T-helper 9 cell (primary cell): ENCODE data around the gene ANKRD36C.
"Not testable (repeated sequence)": the region's sequence is repeated elsewhere in the genome, so short reads cannot be mapped to it uniquely, and the experiment has no call there.

ENCODE experiments used
- DNase-seq: peaks from one replicate; pipeline ENCODE4 v3.0.0-alpha.2; 2020

Gene ANKRD36C

GRCh38 chr2:96006248-96006647, 14.6 kb upstream of the ANKRD36C start:
- not testable (repeated sequence) for DNase-seq

DNA sequence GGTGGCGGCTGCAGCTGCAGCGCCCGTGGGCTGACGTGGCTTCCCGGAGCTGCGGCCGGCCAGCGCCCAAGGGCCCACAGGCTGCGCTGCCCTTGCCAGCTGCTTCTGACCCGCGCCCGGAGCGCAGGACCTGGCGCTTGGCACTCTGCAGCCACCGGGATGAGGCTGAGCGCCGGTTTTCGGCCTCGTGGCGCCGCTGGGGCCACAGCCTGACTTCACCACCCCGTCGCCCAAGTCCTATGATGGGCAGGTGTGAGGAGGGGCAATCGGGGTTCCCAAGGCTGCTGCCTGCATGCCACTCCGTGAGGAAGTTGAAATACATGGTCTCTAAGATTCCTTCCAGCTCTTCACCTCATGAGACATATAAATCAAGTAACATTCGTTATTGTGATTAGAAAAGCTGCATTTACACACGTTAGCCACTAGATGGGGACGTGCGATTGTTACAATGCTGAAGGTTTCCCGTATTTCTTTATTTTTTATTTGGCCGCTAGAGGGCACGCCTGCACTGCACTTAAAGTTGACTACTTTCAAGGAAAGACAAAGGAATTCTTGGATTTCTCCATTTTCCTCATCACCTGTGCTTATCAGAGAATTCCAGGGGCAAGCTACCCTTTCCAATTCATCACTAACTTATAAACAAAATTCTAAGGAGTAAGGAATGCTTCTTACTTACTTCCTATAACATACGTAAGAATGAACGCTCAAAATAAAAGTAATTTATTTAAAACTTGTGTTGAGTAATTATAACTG, 1.1 kb upstream of the ANKRD36C start:
- peak; percentile 34 for DNase-seq

DNA sequence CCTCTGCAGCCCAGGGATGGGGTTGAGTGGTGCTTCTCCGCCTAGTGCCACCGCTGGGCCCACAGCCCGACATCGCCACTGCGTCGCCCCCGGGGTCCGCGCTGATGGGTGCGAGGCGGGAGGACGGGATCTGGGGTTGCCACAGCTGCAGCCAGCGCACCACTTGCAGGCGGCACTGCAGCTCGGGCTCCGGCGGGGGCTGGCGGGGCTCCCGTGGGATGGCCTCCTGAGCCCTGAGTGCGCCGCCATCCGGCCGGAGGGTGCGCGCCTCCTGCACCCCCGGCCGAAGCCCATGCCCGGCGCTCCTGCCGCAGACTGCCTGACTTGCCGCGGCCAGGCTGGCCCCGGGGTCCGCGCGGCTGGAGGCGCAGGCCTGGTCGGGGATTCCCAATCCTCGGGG, 478 bp upstream of the ANKRD36C start:
- not testable (repeated sequence) for DNase-seq

GRCh38 chr2:95990884-95991283, 740 bp downstream of the ANKRD36C start:
- not testable (repeated sequence) for DNase-seq

DNA sequence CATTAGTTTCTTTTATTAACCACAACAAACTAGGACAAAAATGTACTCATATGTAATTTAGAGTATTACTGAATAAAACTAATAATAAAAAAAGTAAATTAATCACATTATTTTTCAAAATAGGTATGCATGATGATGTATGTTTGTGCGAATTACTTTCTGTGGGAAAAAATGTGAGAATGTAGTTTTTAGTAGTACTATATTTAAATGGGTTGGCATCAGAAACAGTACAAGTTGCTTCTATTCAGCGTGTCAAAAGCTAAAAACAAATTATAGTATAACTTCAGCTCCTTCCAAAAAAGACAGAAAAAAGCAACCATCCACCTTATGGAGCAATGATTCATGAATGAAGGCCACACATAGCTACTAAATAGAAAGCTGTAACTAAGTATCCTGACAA, 40.0 kb downstream of the ANKRD36C start:
- DNase-seq: not testable (repeated sequence)

- not testable (repeated sequence) for DNase-seq
Measured at GRCh38 chr2:95948039-95948438, 43.6 kb downstream of the ANKRD36C start.

DNA sequence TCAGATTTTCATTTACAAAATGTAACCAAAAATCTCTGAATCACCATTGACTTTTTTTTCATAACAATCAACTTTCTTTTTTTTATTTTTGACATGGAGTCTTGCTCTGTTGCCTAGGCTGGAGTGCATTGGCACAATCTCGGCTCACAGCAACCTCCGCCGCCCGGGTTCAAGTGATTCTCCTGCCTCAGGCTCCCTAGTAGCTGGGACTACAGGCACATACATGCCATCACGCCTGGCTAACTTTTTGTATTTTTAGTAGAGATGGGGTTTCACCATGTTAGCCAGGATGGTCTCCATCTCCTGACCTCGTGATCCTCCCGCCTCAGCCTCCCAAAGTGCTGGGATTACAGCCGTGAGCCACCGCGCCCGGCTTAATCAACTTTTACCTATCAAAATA, 51.7 kb downstream of the ANKRD36C start:
- DNase-seq: not testable (repeated sequence)

DNA sequence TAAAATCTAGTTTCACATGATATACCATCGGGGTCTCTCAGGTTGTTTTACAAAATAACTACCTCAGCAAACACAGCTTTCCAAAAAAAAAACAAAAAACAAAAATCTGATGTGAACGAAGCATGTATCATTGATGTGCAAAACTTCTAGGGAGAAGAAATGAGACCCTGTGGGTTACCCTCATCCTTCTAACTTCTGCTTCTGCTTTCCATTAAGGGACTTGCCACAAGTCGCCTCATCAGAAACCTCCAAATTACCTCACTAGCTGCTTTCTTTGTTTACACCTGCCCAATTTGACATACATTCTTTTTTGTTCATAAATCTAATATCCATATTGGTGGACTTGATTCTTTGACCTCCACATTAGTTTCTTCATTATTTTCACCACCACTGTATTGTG, 60.9 kb downstream of the ANKRD36C start:
- DNase-seq: not testable (repeated sequence)

DNA sequence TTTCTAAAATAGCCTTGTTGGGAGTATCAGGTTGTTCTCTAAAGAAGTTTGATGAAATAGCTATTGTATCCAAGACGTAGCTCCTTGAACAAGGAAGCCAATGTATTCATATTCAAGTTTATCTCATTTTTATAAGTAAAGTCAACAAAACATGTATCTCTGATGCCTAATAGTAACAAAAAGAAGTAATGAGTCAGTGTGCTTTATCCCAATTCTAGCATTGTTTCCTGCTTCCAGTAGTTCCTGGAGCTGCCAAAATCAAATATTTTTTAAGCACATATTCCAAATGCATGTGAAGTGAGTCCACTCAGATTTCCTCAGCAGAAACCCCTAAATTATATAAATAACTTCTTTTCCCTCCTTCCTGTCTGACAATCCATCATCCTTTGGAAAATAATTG, 74.6 kb downstream of the ANKRD36C start:
- DNase-seq: not testable (repeated sequence)

DNA sequence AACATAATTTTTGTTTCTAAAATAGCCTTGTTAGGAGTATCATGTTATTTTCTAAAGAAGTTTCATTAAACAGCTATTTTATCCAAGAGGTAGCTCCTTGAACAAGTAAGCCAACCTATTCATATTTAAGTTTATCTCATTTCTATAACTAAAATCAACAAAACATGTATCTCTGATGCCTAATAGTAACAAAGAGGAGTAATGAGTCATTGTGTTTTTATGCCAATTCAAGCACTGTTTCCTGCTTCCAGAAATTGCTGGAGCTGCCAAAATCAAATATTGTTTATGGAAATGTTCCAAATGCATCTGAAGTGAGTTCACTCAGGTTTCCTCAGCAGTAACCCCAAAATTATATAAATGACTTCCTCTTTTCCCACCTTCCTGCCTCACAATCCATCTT, 76.5 kb downstream of the ANKRD36C start:
- not testable (repeated sequence) for DNase-seq

GRCh38 chr2:95911431-95911830, 80.2 kb downstream of the ANKRD36C start:
- DNase-seq: not testable (repeated sequence)

GRCh38 chr2:95894443-95894842, 97.2 kb downstream of the ANKRD36C start:
- not testable (repeated sequence) for DNase-seq

- DNase-seq: not testable (repeated sequence)
Measured at GRCh38 chr2:95867929-95868328, 123.7 kb downstream of the ANKRD36C start.

DNA sequence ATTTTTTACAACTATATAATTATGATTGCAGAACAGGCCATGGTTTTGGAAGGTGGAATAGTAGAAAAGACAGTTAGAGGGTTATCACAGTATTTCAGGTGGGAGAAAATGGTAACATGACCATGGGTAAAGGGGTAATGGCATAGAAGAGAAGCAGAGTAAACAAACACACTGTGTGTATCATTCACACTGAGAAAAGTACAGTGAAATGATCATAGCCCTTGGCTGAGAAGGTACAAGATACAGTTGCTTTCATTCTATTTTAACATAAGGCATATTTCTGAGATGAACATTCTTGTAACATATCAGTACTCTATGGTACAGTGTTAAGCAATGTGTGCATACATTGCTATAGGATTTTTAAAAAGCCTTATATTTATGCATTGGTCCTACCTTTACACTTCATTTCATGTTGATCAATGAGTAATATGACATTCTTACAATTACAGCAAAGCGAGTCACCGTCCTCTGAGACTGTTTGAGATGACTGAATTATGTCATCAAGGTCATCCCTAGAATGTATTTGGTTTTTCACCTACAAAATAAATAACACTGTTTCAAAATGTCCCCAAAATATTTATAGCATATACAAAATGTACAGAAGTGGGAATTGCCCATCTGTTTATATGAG, 124.5 kb downstream of the ANKRD36C start:
- not testable (repeated sequence) for DNase-seq

DNA sequence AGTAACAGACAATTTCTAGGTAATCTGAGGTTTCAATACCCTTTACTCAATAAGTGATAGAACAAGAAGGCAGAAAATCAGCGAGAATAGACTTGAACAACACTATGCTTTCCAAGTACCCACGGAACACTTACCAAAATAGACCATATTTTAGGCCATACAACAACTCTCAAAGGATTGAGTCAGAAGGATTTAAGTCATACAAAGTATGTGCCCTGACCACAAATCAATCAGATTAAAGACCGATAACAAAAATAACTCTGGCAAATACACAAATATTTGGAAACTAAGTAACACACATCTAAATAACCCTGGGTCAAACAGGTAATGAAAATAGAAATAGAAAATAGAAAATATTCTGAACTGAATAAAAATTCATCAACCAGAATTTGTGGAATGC, 129.5 kb downstream of the ANKRD36C start:
- DNase-seq: not testable (repeated sequence)

- no peak for DNase-seq
Measured at GRCh38 chr2:95836151-95836550, 155.5 kb downstream of the ANKRD36C start.

DNA sequence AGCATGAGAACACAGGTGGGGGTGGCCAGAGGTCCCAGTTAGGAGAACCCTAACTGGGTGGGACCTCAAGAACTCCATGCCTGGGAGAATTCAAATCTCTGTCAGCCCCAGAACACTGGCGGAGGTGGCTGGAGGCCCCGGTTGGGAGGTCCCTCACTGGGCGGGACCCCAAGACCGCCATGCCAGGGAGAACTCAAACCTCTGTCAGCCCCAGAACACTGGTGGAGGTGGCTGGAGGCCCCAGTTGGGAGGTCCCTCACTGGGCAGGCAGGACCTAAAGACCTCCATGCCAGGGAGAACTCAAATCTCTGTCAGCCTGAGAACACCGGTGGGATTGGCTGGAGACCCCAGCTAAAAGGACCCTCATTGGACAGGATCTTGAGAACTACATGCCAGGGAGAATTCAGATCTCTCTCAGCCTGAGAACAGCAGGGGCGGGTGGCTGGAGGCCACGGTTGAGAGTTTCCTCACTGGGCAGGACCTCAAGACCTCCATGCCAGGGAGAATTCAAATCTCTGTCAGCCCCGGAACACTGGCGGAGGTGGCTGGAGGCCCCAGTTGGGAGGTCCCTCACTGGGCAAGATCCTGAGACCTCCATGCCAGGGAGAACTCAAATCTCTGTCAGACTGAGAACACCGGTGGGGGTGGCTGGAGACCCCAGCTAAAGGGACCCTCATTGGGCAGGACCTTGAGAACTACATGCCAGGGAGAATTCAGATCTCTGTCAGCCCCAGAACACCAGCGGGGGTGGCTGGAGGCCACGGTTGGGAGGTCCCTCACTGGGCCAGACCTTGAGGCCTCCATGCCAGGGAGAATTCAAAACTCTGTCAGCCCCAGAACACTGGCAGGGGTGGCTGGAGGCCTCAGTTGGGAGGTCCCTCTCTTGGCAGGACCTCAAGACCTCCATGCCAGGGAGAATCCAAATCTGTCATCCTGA, 157.3 kb downstream of the ANKRD36C start:
- not testable (repeated sequence) for DNase-seq

DNA sequence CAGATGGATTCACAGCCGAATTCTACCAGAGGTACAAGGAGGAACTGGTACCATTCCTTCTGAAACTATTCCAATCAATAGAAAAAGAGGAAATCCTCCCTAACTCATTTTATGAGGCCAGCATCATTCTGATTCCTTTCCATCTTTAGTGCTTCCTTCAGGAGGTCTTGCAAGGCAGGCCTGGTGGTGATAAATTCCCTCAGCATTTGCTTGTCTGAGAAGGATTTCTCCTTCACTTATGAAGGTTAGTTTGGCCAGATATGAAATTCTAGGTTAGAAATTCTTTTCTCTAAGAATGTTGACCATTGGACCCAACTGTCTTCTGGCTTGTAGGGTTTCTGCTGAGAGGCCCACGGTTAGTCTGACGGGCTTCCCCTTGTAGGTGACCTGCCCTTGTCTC, 167.4 kb downstream of the ANKRD36C start:
- DNase-seq: not testable (repeated sequence)

DNA sequence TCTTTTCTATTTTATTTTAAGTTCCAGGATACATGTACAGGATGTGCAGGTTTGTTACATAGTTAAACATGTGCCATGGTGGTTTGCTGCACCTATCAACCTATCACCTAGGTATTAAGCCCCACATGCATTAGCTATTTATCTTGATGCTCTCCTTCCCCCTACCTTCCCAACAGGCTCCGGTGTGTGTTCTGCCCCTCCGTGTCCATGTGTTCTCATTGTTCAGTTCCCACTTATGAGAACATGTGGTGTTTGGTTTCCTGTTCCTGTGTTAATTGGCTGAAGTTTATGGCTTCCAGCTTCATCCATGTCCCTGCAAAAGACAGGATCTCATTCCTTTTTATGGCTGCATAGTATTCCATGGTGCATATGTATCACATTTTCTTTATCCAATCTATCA, 174.1 kb downstream of the ANKRD36C start:
- not testable (repeated sequence) for DNase-seq

- DNase-seq: not testable (repeated sequence)
Measured at GRCh38 chr2:95813311-95813710, 178.3 kb downstream of the ANKRD36C start.

DNA sequence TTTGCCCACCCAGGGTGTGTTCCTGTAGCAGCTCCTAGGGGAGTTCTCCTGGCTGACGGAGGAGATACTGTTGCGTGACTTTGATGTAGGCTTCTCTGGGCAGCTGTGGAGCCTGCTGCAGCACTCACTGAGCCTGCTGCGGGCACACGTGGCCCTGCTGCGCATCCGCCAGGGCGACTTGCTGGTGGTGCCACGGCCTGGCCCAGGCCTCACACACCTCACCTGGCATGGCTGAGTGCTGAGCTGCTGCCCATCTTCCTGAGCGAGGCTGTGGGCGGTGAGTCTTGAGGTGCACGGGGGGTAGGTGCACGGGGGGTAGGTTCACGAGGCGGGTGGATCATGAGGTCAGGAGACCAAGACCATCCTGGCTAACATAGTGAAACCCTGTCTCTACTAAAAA, 191.7 kb downstream of the ANKRD36C start:
- DNase-seq: no peak

- DNase-seq: not testable (repeated sequence)
Measured at GRCh38 chr2:95799147-95799889, 192.3 kb downstream of the ANKRD36C start.
